ENCODE results near the gene TMEM88.
A peak's percentile ranks its signal among the peaks of the same experiment; 100 is the strongest.

TMEM88 gene

DNA sequence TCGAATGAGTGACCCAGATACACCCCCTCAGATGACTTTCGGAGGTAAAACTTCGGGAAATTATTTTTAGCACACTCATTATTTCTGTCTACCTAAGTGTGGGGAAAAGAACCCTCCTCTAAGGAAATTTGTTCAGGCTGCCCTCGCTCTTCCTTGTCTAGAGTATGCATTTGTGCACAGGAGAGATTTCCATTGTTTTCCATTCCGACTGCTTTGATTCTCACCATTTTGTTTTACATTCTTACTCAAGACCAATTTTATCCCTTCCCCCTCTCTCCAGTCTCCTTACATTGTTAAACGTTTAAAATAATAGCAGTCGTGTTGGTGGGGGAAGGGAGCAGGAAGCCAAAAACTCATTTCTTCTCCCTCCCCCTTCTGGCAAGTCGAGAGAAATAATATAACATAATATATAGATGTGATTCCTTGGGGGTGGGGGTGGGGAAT lies 32.2 kb downstream of the TMEM88 start:
- no peak for DNase-seq

DNA sequence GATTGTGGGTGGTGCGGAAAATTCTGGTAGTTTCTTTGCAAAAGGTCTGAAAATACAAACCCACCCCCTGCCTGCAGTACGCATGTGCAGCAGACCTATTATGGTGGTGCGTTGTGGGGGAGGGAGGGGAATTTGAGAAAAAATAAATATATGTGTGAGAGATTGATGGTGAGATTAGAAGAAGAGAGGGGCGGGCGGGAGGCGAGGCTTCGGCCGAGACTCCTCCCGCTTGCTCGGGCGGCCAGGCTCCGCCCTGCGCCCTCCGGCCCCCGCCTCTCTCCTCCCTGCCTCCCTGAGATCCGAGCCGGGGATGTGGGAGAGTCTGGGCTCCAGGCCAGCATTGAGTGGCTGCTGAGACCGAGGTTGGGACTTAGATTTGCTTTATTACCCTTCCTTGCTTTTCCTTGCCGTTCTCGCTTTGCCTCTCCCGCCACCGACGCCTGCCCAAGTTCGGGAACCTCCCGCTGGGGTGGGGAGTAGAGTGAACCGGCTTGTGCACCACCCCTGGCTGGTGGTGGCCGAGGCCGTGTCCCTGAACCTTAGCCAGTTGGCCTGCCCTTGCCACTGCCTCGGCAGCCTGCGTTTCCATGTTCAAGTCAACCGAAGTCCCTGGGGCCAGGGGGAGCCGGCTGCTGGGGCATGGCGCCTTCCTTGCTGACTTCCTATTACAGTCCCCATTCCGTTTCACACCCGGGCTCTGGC lies 32.8 kb downstream of the TMEM88 start:
- peak; percentile 94 for DNase-seq

- no peak for DNase-seq
Measured at GRCh38 chr17:7888184-7888920, 33.5 kb downstream of the TMEM88 start, which contains the start of gene CHD3. TSS of gene CHD3 (plus strand) at chr17:7888789. CDS start at chr17:7889001, 212 bp downstream.

DNA sequence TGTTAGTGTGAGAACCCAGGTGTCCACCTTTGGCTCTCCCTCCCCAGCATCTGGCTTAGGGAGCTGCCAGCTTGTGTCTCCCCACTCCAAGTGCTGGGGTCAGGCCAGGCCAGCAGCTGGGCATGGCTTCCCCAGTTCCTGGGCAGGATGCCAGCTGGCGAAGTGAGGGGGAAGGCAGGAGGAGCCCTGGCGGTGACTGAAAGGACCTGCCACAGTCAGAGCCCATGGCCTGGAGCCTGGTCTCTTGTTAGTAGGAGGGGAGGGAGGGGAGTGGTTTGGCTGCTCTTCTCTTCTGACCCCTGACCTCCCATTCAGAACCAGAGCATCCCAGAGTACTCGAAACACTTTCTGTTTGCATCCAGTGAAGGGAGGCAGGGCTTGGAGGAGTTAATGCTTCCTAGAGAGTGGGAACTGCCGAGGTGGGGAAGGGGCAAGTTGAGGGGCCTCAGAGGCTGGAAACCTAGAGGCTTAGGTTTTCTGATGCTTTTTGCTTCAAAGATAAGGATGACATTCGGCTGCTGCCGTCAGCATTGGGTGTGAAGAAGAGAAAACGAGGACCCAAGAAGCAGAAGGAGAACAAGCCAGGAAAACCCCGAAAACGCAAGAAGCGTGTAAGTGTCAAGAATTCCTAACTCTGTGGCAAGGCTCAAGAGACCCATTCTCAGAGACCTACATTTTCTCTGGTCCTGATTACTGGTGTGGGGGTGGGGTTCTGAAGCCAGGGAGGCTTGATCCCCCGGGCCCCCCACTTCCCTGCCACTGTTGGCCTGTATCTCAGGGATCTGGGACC lies 34.5 kb downstream of the TMEM88 start:
- DNase-seq, result peak; percentile 94

GRCh38 chr17:7893187-7893880 lies 38.5 kb downstream of the TMEM88 start:
- no peak for DNase-seq

DNA sequence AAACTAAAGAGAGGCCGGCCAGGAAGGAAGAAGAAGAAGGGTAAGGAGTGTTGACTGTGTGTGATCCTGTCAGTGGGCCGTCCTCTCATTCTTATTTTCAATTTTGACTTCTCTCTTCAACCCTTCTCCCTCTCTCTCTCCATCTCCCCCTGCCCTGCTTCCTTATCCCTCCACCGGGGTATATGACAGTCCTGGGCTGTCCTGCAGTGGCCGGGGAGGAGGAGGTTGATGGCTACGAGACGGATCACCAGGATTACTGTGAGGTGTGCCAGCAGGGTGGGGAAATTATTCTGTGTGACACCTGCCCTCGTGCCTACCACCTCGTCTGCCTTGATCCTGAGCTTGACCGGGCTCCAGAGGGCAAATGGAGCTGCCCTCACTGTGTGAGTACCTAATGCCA lies 39.4 kb downstream of the TMEM88 start:
- no peak for DNase-seq

GRCh38 chr17:7894866-7895265 lies 40.0 kb downstream of the TMEM88 start:
- no peak for DNase-seq

- DNase-seq, result no peak
Measured at GRCh38 chr17:7897090-7897489, 42.2 kb downstream of the TMEM88 start.

DNA sequence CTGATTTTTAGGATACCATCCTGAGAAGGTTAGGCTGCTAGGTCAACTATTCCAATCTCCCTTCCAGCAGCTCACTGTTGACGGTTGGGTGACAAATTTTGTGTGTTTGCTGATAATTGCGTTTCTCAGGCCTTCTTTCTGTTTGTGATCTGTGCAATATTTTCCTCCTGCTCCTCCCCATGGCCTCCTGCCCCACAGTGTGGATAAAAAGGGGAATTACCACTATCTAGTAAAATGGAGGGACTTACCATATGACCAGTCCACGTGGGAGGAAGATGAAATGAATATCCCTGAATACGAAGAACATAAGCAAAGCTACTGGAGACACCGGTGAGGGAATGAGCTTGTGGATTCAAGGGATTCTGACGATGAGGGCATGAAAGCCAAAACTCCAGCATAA lies 42.9 kb downstream of the TMEM88 start:
- no peak for DNase-seq

DNA sequence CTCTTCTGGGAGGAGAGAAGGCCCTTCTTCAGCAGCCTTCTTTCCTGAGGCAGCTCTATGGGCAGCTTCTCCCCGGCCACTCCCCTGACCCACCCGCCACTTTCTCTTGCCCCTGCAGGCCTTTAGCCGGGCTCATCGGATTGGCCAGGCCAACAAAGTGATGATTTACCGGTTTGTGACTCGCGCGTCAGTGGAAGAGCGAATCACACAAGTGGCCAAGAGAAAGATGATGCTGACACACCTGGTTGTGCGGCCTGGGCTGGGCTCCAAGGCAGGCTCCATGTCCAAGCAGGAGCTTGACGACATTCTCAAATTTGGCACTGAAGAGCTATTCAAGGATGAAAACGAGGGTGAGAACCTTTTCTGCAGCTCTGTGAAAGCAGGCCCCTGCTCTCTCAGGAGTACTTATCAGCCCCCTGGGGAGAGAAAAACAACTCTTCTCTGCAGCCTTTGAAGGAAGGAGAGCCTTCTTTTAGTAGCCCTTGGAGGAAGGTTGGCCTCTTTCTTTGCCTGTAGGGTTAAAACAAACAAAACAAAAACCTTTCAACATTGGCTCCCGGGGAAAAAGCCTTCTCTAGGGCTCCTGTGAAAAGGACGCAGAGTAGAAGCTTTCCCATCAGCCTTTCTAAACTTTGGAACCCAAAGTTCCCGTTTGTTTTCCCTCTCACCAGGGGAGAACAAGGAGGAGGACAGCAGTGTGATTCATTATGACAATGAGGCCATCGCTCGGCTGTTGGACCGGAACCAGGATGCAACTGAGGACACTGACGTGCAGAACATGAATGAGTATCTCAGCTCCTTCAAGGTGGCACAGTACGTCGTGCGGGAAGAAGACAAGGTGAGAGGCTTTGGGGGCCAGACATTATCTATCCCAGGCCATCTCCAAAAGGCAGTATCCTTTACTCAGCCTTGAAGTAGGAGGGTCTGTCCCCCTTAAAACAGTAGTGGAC lies 48.6 kb downstream of the TMEM88 start:
- no peak for DNase-seq

Data from NCI-H2171 (cell line).